NCI-H1930 (cell line): ENCODE data around the gene MTMR1.

Experiments
- DNase-seq, 2 experiments: peaks; one replicate each; lab custom pipeline; 2025; lab: John Stamatoyannopoulos, UW

Gene MTMR1

GRCh38 chrX:150763303-150763797 lies 70.2 kb downstream of the MTMR1 start:
- no peak for DNase-seq

- DNase-seq = no peak
Measured at GRCh38 chrX:150763810-150764209, 70.6 kb downstream of the MTMR1 start.

GRCh38 chrX:150765237-150765636 lies 72.0 kb downstream of the MTMR1 start:
- no peak for DNase-seq

- DNase-seq = no peak
Measured at GRCh38 chrX:150765782-150766350, 72.7 kb downstream of the MTMR1 start.

GRCh38 chrX:150766351-150767044 lies 73.3 kb downstream of the MTMR1 start:
- DNase-seq = no peak

GRCh38 chrX:150767045-150767395 lies 73.8 kb downstream of the MTMR1 start:
- DNase-seq = no peak

- no peak for DNase-seq
Measured at GRCh38 chrX:150767475-150768131, 74.4 kb downstream of the MTMR1 start.

GRCh38 chrX:150768132-150768485 lies 74.9 kb downstream of the MTMR1 start:
- DNase-seq = no peak

GRCh38 chrX:150768580-150769190 lies 75.5 kb downstream of the MTMR1 start:
- DNase-seq = no peak

- no peak for DNase-seq
Measured at GRCh38 chrX:150769408-150769807, 76.2 kb downstream of the MTMR1 start.

GRCh38 chrX:150770623-150771022 lies 77.4 kb downstream of the MTMR1 start:
- no peak for DNase-seq

- no peak for DNase-seq
Measured at GRCh38 chrX:150771116-150771515, 77.9 kb downstream of the MTMR1 start.

GRCh38 chrX:150772150-150772970 lies 79.2 kb downstream of the MTMR1 start:
- peak; percentile 48 to 49 for DNase-seq

- DNase-seq = no peak
Measured at GRCh38 chrX:150773117-150773516, 79.9 kb downstream of the MTMR1 start.

GRCh38 chrX:150773634-150774033 lies 80.4 kb downstream of the MTMR1 start:
- DNase-seq = no peak

- DNase-seq = no peak
Measured at GRCh38 chrX:150774798-150775568, 81.8 kb downstream of the MTMR1 start.

GRCh38 chrX:150775569-150776350 lies 82.6 kb downstream of the MTMR1 start:
- DNase-seq = no peak

- DNase-seq = no peak
Measured at GRCh38 chrX:150777328-150777992, 84.3 kb downstream of the MTMR1 start.

- no peak for DNase-seq
Measured at GRCh38 chrX:150779385-150779784, 86.2 kb downstream of the MTMR1 start.

- DNase-seq = no peak
Measured at GRCh38 chrX:150781677-150782076, 88.5 kb downstream of the MTMR1 start.
